GM23338 (cell line): ENCODE results near the gene ARRDC1. TPM values are rescaled to one million over a fixed set of nuclear protein-coding genes. Genes with fewer than 3 reads are reported as not detected.

Experiments
- ATAC-seq: fragments of 200-7000 bp; cut with Tn5 transposase; 3 replicates; pipeline ENCODE4 v1.9.1; 2020
- DNase-seq: peaks from one replicate; pipeline ENCODE4 v3.0.0-alpha.2; 2015; ENCODE audit warnings: low spot score
- H2AFZ ChIP-seq: fragments of 200-600 bp; sonication (generic); 2 replicates; pipeline ENCODE4 v1.8.0; 2016; ENCODE audit warnings: antibody characterized with exemption, mild to moderate bottlenecking, moderate library complexity
- H3F3A ChIP-seq: fragments of 200-600 bp; sonication (generic); replicated peaks from 2 replicates; pipeline ENCODE4 v1.8.0; 2017; ENCODE audit warnings: antibody characterized with exemption, mixed run types, low read depth
- H3K27ac ChIP-seq: fragments of 200-600 bp; sonication (generic); 2 replicates; pipeline ENCODE4 v1.6.1; 2016; ENCODE audit warnings: low read depth
- H3K27me3 ChIP-seq: fragments of 200-600 bp; sonication (generic); 2 replicates; pipeline ENCODE4 v1.8.0; 2016; ENCODE audit warnings: mild to moderate bottlenecking, mixed run types, moderate library complexity; ENCODE audit not compliant: insufficient read depth
- H3K36me3 ChIP-seq: fragments of 200-600 bp; sonication (generic); 2 replicates; pipeline ENCODE4 v1.8.0; 2016; ENCODE audit warnings: mild to moderate bottlenecking; ENCODE audit not compliant: insufficient read depth
- H3K4me1 ChIP-seq: fragments of 200-600 bp; sonication (generic); 2 replicates; pipeline ENCODE4 v1.8.0; 2016; ENCODE audit warnings: mild to moderate bottlenecking, moderate library complexity; ENCODE audit not compliant: insufficient read depth
- H3K4me2 ChIP-seq: fragments of 200-600 bp; sonication (generic); 2 replicates; pipeline ENCODE4 v1.7.1; 2017; ENCODE audit warnings: mixed run types
- H3K4me3 ChIP-seq: fragments of 200-600 bp; sonication (generic); 2 replicates; pipeline ENCODE4 v1.6.1; 2016; ENCODE audit warnings: mixed run types
- H3K79me2 ChIP-seq: fragments of 200-600 bp; sonication (generic); replicated peaks from 2 replicates; pipeline ENCODE4 v1.8.0; 2017; ENCODE audit warnings: mild to moderate bottlenecking; ENCODE audit not compliant: insufficient read depth
- H3K9me2 ChIP-seq: fragments of 200-600 bp; sonication (generic); 2 replicates; pipeline ENCODE4 v1.8.0; 2017; ENCODE audit not compliant: insufficient read depth
- H4K20me1 ChIP-seq: fragments of 200-600 bp; sonication (generic); replicated peaks from 2 replicates; pipeline ENCODE4 v1.8.0; 2017; ENCODE audit warnings: mild to moderate bottlenecking; ENCODE audit not compliant: insufficient read depth
- H3K27ac Mint-ChIP-seq: 2 replicates; pipeline ENCODE4 v1.8.0; 2020; ENCODE audit warnings: inconsistent platforms, mild to moderate bottlenecking, moderate library complexity, mixed read lengths
- H3K27me3 Mint-ChIP-seq: 3 replicates; pipeline ENCODE4 v1.8.0; 2022; ENCODE audit warnings: low read depth, mild to moderate bottlenecking, moderate library complexity, mixed read lengths, inconsistent platforms; ENCODE audit not compliant: insufficient read depth, poor library complexity
- H3K36me3 Mint-ChIP-seq: 3 replicates; pipeline ENCODE4 v1.8.0; 2021; ENCODE audit warnings: low read depth, mild to moderate bottlenecking, inconsistent platforms, moderate library complexity, mixed read lengths
- H3K4me1 Mint-ChIP-seq: 3 replicates; pipeline ENCODE4 v1.8.0; 2020; ENCODE audit warnings: mild to moderate bottlenecking, inconsistent platforms, mixed read lengths
- H3K4me3 Mint-ChIP-seq: 3 replicates; pipeline ENCODE4 v1.8.0; 2021; ENCODE audit warnings: moderate library complexity, mild to moderate bottlenecking, inconsistent platforms, mixed read lengths
- H3K9me3 Mint-ChIP-seq: 3 replicates; pipeline ENCODE4 v1.8.0; 2020; ENCODE audit warnings: moderate library complexity, mild to moderate bottlenecking, inconsistent platforms, mixed read lengths
- CREB1 ChIP-seq: fragments of 250-450 bp; sonication (Bioruptor Pico); IDR thresholded peaks from 2 replicates; pipeline ENCODE4 v1.5.0; 2020; ENCODE audit warnings: low read depth, mild to moderate bottlenecking, moderate library complexity
- EZH2phosphoT487 ChIP-seq: fragments of 200-600 bp; sonication (generic); IDR thresholded peaks from one replicate; pipeline ENCODE4 v1.8.1; 2018; ENCODE audit warnings: antibody characterized with exemption; ENCODE audit not compliant: unreplicated experiment
- NANOG ChIP-seq: IDR thresholded peaks from 2 replicates; pipeline ENCODE4 v1.6.1; 2016; ENCODE audit warnings: antibody characterized with exemption, borderline replicate concordance
- STAT1 ChIP-seq: IDR thresholded peaks from one replicate; pipeline ENCODE4 v1.6.1; 2016; ENCODE audit warnings: antibody characterized with exemption; ENCODE audit not compliant: unreplicated experiment
- ZNF114 ChIP-seq: fragments of 250-450 bp; sonication (Bioruptor Pico); IDR thresholded peaks from 2 replicates; pipeline ENCODE4 v1.5.0; 2020; ENCODE audit warnings: mild to moderate bottlenecking, moderate library complexity
- polyA plus RNA-seq: library from polyadenylated mRNA; unstranded; fragments of >200 nt; fragmentation: Nextera tagmentation; extraction: Ambion mirVana; gene quantifications from 2 replicates; pipeline ENCODE4 v1.2.1, GENCODE V29; 2016
- total RNA-seq: library from RNA; depleted of rRNA; stranded (reverse); fragments of >200 nt; shearing (Covaris generic); gene quantifications from 2 replicates; pipeline ENCODE4 v1.2.3, GENCODE V29; 2014
- TF ChIP-seq, protein P1 (sequence below): fragments of 250-450 bp; sonication (Bioruptor Pico); IDR thresholded peaks from 2 replicates; pipeline ENCODE4 v1.5.0; 2020; ENCODE audit warnings: mild to moderate bottlenecking, moderate library complexity
- TF ChIP-seq, protein P2 (sequence below): IDR thresholded peaks from 2 replicates; pipeline ENCODE4 v1.6.1; 2016; ENCODE audit warnings: antibody characterized with exemption
- TF ChIP-seq, protein P3 (sequence below): IDR thresholded peaks from one replicate; pipeline ENCODE4 v1.6.1; 2018; ENCODE audit warnings: antibody characterized with exemption; ENCODE audit not compliant: unreplicated experiment

ARRDC1 gene
- total and polyA plus RNA-seq, 2 experiments from 2014 or later: 36.6 to 63.8 TPM

DNA sequence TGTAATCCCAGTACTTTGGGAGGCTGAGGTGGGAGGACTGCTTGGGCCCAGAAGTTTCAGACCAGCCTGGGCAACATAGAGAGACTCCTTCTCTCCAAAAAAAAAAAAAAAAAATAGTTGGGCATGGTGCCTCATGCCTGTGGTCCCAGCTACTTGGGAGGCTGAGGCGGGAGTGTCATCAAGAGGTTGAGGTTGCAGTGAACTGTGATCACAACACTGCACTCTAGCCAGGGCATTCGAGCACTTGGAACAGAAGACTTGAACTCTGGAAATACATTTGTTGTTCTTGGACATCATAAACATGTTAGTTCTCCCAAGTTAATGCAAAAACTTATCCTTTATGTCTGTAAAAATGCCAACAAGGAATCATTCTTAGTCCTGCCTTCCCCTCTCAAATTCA is 42.9 kb downstream of the ARRDC1 start (continued):
- TF ChIP-seq, protein P1, sequence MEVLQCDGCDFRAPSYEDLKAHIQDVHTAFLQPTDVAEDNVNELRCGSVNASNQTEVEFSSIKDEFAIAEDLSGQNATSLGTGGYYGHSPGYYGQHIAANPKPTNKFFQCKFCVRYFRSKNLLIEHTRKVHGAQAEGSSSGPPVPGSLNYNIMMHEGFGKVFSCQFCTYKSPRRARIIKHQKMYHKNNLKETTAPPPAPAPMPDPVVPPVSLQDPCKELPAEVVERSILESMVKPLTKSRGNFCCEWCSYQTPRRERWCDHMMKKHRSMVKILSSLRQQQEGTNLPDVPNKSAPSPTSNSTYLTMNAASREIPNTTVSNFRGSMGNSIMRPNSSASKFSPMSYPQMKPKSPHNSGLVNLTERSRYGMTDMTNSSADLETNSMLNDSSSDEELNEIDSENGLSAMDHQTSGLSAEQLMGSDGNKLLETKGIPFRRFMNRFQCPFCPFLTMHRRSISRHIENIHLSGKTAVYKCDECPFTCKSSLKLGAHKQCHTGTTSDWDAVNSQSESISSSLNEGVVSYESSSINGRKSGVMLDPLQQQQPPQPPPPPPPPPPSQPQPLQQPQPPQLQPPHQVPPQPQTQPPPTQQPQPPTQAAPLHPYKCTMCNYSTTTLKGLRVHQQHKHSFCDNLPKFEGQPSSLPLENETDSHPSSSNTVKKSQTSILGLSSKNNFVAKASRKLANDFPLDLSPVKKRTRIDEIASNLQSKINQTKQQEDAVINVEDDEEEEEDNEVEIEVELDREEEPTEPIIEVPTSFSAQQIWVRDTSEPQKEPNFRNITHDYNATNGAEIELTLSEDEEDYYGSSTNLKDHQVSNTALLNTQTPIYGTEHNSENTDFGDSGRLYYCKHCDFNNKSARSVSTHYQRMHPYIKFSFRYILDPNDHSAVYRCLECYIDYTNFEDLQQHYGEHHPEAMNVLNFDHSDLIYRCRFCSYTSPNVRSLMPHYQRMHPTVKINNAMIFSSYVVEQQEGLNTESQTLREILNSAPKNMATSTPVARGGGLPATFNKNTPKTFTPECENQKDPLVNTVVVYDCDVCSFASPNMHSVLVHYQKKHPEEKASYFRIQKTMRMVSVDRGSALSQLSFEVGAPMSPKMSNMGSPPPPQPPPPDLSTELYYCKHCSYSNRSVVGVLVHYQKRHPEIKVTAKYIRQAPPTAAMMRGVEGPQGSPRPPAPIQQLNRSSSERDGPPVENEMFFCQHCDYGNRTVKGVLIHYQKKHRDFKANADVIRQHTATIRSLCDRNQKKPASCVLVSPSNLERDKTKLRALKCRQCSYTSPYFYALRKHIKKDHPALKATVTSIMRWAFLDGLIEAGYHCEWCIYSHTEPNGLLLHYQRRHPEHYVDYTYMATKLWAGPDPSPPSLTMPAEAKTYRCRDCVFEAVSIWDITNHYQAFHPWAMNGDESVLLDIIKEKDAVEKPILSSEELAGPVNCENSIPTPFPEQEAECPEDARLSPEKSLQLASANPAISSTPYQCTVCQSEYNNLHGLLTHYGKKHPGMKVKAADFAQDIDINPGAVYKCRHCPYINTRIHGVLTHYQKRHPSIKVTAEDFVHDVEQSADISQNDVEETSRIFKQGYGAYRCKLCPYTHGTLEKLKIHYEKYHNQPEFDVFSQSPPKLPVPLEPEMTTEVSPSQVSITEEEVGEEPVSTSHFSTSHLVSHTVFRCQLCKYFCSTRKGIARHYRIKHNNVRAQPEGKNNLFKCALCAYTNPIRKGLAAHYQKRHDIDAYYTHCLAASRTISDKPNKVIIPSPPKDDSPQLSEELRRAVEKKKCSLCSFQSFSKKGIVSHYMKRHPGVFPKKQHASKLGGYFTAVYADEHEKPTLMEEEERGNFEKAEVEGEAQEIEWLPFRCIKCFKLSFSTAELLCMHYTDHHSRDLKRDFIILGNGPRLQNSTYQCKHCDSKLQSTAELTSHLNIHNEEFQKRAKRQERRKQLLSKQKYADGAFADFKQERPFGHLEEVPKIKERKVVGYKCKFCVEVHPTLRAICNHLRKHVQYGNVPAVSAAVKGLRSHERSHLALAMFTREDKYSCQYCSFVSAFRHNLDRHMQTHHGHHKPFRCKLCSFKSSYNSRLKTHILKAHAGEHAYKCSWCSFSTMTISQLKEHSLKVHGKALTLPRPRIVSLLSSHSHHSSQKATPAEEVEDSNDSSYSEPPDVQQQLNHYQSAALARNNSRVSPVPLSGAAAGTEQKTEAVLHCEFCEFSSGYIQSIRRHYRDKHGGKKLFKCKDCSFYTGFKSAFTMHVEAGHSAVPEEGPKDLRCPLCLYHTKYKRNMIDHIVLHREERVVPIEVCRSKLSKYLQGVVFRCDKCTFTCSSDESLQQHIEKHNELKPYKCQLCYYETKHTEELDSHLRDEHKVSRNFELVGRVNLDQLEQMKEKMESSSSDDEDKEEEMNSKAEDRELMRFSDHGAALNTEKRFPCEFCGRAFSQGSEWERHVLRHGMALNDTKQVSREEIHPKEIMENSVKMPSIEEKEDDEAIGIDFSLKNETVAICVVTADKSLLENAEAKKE: no peak
- TF ChIP-seq NANOG (no peak), CREB1 (no peak)
- TF ChIP-seq, protein P2, sequence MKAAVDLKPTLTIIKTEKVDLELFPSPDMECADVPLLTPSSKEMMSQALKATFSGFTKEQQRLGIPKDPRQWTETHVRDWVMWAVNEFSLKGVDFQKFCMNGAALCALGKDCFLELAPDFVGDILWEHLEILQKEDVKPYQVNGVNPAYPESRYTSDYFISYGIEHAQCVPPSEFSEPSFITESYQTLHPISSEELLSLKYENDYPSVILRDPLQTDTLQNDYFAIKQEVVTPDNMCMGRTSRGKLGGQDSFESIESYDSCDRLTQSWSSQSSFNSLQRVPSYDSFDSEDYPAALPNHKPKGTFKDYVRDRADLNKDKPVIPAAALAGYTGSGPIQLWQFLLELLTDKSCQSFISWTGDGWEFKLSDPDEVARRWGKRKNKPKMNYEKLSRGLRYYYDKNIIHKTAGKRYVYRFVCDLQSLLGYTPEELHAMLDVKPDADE: no peak

DNA sequence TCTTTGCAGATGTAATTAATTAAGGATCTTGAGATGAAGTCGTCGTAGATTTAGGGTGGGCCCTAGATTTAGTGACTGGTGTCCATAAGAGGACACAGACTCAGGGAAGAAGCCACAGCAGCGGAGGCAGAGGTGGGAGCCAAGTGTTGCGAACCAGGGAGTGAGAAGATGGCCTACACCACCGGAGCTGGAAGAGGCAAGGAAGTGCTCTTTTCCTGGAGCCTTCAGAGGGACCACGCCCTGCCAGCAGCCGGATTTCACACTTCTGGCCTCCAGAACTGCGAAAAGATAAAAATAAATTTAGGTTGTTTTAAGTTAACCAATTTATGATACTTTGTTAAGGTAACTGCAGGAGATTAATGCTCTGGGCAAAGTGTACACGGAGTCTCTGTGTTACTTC is 44.1 kb downstream of the ARRDC1 start:
- Histone ChIP-seq H3K36me3 (no peaks in the 10 kb centered on the region), H3K27me3 (no peaks in the 10 kb centered on the region), H3K9me2 (no peaks in the 10 kb centered on the region), H3K4me3 (no peak overlapping the region), H3K27ac (no peak overlapping the region), H4K20me1 (peaks cover 58% of the 10 kb centered on the region), H3F3A (no peaks in the 10 kb centered on the region), H3K4me1 (peaks cover 2% of the 10 kb centered on the region; the same call in 1 of the 2 replicates), H3K79me2 (peaks cover 100% of the 10 kb centered on the region), H3K4me2 (no peak overlapping the region), H2AFZ (no peak overlapping the region)
- TF ChIP-seq STAT1 (no peak), NANOG (no peak), EZH2phosphoT487 (no peak), ZNF114 (CRISPR knock-in tag) (no peak)
- TF ChIP-seq, protein P3, sequence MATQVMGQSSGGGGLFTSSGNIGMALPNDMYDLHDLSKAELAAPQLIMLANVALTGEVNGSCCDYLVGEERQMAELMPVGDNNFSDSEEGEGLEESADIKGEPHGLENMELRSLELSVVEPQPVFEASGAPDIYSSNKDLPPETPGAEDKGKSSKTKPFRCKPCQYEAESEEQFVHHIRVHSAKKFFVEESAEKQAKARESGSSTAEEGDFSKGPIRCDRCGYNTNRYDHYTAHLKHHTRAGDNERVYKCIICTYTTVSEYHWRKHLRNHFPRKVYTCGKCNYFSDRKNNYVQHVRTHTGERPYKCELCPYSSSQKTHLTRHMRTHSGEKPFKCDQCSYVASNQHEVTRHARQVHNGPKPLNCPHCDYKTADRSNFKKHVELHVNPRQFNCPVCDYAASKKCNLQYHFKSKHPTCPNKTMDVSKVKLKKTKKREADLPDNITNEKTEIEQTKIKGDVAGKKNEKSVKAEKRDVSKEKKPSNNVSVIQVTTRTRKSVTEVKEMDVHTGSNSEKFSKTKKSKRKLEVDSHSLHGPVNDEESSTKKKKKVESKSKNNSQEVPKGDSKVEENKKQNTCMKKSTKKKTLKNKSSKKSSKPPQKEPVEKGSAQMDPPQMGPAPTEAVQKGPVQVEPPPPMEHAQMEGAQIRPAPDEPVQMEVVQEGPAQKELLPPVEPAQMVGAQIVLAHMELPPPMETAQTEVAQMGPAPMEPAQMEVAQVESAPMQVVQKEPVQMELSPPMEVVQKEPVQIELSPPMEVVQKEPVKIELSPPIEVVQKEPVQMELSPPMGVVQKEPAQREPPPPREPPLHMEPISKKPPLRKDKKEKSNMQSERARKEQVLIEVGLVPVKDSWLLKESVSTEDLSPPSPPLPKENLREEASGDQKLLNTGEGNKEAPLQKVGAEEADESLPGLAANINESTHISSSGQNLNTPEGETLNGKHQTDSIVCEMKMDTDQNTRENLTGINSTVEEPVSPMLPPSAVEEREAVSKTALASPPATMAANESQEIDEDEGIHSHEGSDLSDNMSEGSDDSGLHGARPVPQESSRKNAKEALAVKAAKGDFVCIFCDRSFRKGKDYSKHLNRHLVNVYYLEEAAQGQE: no peak
- Mint-ChIP-seq H3K27ac (no peak overlapping the region), H3K36me3 (peaks cover 33% of the 10 kb centered on the region), H3K27me3 (peaks cover 6% of the 10 kb centered on the region), H3K4me1 (peaks cover 25% of the 10 kb centered on the region), H3K9me3 (no peaks in the 10 kb centered on the region), H3K4me3 (no peak overlapping the region)
- ATAC-seq (no peak), DNase-seq (no peak)
